ENCODE results near the gene SAP30BP.

GRCh38 chr17:75623386-75623785, 43.8 kb upstream of the SAP30BP start:
- no peak for TF ChIP-seq SUZ12 (IDR thresholded peaks at IDR 0.05; ENCODE audit: extremely low read depth, insufficient read depth, insufficient read length)
- no peak for TF ChIP-seq YY1 (IDR thresholded peaks at IDR 0.05; ENCODE audit: insufficient read depth, insufficient read length)

Measured in NT2/D1 (cell line).